Mesendoderm (in vitro differentiated cells): ENCODE data around the gene ZGLP1.
A peak's percentile ranks its signal among the peaks of the same experiment; 100 is the strongest.

Source experiments
- DNase-seq: peaks from one replicate; pipeline ENCODE4 v3.0.0; 2013
- H2AK5ac ChIP-seq: 2 replicates; pipeline ENCODE4 v1.6.1; 2013; ENCODE audit warnings: low read length, inconsistent platforms
- H2BK120ac ChIP-seq: 2 replicates; pipeline ENCODE4 v1.6.1; 2013; ENCODE audit warnings: low read depth, mild to moderate bottlenecking, low read length, moderate library complexity, mixed read lengths
- H2BK15ac ChIP-seq: replicated peaks from 2 replicates; pipeline ENCODE4 v1.6.1; 2013; ENCODE audit warnings: low read depth, mild to moderate bottlenecking, moderate library complexity
- H2BK5ac ChIP-seq: 2 replicates; pipeline ENCODE4 v1.6.1; 2013; ENCODE audit warnings: low read length, inconsistent platforms
- H3K18ac ChIP-seq: 2 replicates; pipeline ENCODE4 v1.6.1; 2013; ENCODE audit warnings: mild to moderate bottlenecking, low read length, mixed read lengths
- H3K23ac ChIP-seq: one replicate; pipeline ENCODE4 v1.6.1; 2013; ENCODE audit warnings: low read length
- H3K27ac ChIP-seq: 2 replicates; pipeline ENCODE4 v1.5.1; 2013; ENCODE audit warnings: low read depth, mild to moderate bottlenecking, inconsistent platforms, low read length, moderate library complexity
- H3K27me3 ChIP-seq: 2 replicates; pipeline ENCODE4 v1.6.1; 2013; ENCODE audit warnings: low read length, control low read depth, mild to moderate bottlenecking, inconsistent platforms; ENCODE audit not compliant: insufficient read depth, poor library complexity
- H3K36me3 ChIP-seq: 2 replicates; pipeline ENCODE4 v1.6.1; 2013; ENCODE audit warnings: low read length, inconsistent platforms; ENCODE audit not compliant: control insufficient read depth, insufficient read depth
- H3K4ac ChIP-seq: one replicate; pipeline ENCODE4 v1.6.1; 2013; ENCODE audit warnings: low read depth, mild to moderate bottlenecking, low read length, moderate library complexity
- H3K4me1 ChIP-seq: 2 replicates; pipeline ENCODE4 v1.6.1; 2013; ENCODE audit warnings: low read depth, low read length, inconsistent platforms; ENCODE audit not compliant: control insufficient read depth
- H3K4me2 ChIP-seq: 2 replicates; pipeline ENCODE4 v1.6.1; 2013; ENCODE audit warnings: low read length
- H3K4me3 ChIP-seq: 2 replicates; pipeline ENCODE4 v1.5.1; 2013; ENCODE audit warnings: mild to moderate bottlenecking, low read length
- H3K56ac ChIP-seq: one replicate; pipeline ENCODE4 v1.6.1; 2013; ENCODE audit warnings: low read length
- H3K79me1 ChIP-seq: 2 replicates; pipeline ENCODE4 v1.6.1; 2013; ENCODE audit warnings: low read length, inconsistent platforms
- H3K79me2 ChIP-seq: 2 replicates; pipeline ENCODE4 v1.6.1; 2013; ENCODE audit warnings: mild to moderate bottlenecking, low read length; ENCODE audit not compliant: control insufficient read depth, insufficient read depth
- H3K9ac ChIP-seq: 2 replicates; pipeline ENCODE4 v1.6.1; 2013; ENCODE audit warnings: low read length, inconsistent platforms
- H4K5ac ChIP-seq: one replicate; pipeline ENCODE4 v1.6.1; 2013; ENCODE audit warnings: low read length
- H4K8ac ChIP-seq: one replicate; pipeline ENCODE4 v1.6.1; 2013; ENCODE audit warnings: low read depth, mild to moderate bottlenecking, control low read depth, low read length, moderate library complexity
- WGBS: extraction: QIAGEN DNeasy Blood & Tissue Kit; methylation state at CpG from one replicate; pipeline ENCODE4 v1.1.7; 2013; ENCODE audit warnings: low lambda C conversion rate, missing lambda C conversion rate; ENCODE audit not compliant: insufficient coverage; ENCODE audit errors: extremely low coverage; 5-methylcytosine and 5-hydroxymethylcytosine counted together

The ZGLP1 gene

GRCh38 chr19:10317045-10317856 lies 7.6 kb upstream of the ZGLP1 start:
- Histone ChIP-seq H3K23ac (no peak overlapping the region), H3K4me2 (no peak overlapping the region), H2BK15ac (no peak overlapping the region), H3K79me2 (no peaks in the 10 kb centered on the region), H4K5ac (no peak overlapping the region), H3K27me3 (no peaks in the 10 kb centered on the region), H3K4me1 (no peaks in the 10 kb centered on the region), H2BK5ac (no peak overlapping the region), H3K4ac (no peak overlapping the region), H3K56ac (no peak overlapping the region), H3K4me3 (no peak overlapping the region), H3K18ac (no peak overlapping the region), H4K8ac (no peak overlapping the region), H3K9ac (no peak overlapping the region), H3K79me1 (no peaks in the 10 kb centered on the region), H3K27ac (no peak overlapping the region), H2AK5ac (no peak overlapping the region), H2BK120ac (no peak overlapping the region), H3K36me3 (peaks cover 11% of the 10 kb centered on the region)
- no CpG with 5 or more reads among the region's 29 CpGs for WGBS
- no peak for DNase-seq

GRCh38 chr19:10316229-10317044 lies 6.8 kb upstream of the ZGLP1 start:
- Histone ChIP-seq H2BK120ac (no peak overlapping the region), H3K9ac (peak overlapping the region; percentile 55), H3K27ac (no peak overlapping the region), H3K23ac (no peak overlapping the region), H3K27me3 (no peaks in the 10 kb centered on the region), H3K4me3 (no peak overlapping the region), H3K56ac (peak overlapping the region; percentile 57), H3K4me1 (no peaks in the 10 kb centered on the region), H3K4me2 (no peak overlapping the region), H3K4ac (no peak overlapping the region), H2BK5ac (no peak overlapping the region), H3K79me1 (no peaks in the 10 kb centered on the region), H2BK15ac (no peak overlapping the region), H3K36me3 (peaks cover 6% of the 10 kb centered on the region), H2AK5ac (no peak overlapping the region), H3K18ac (no peak overlapping the region), H3K79me2 (no peaks in the 10 kb centered on the region), H4K5ac (no peak overlapping the region), H4K8ac (no peak overlapping the region)
- no peak for DNase-seq
- no CpG with 5 or more reads among the region's 19 CpGs for WGBS

- WGBS: no CpG with 5 or more reads among the region's 55 CpGs
- peak within 1 kb of the TSS; percentile 76 for H3K9ac ChIP-seq
These were observed 6.0 kb upstream of the ZGLP1 start, which contains the start of gene FDX2 for GRCh38 chr19:10315335-10316214. Gene FDX2, minus strand, starts transcription at chr19:10316015. Its CDS starts 19 bp downstream, at chr19:10315996.

GRCh38 chr19:10306327-10306726 lies 3.3 kb downstream of the ZGLP1 start:
- no peak for DNase-seq
- H3K4me2 ChIP-seq: no peak overlapping the region
- H3K79me2 ChIP-seq: no peaks in the 10 kb centered on the region
- no peak overlapping the region for H4K5ac ChIP-seq
- H2AK5ac ChIP-seq: no peak overlapping the region
- no peak overlapping the region for H2BK120ac ChIP-seq
- no peak overlapping the region for H3K23ac ChIP-seq
- no peaks in the 10 kb centered on the region for H3K4me1 ChIP-seq
- no peak overlapping the region for H3K18ac ChIP-seq
- no peak overlapping the region for H3K4ac ChIP-seq
- H2BK5ac ChIP-seq: no peak overlapping the region
- H3K56ac ChIP-seq: no peak overlapping the region
- H3K79me1 ChIP-seq: no peaks in the 10 kb centered on the region
- H3K9ac ChIP-seq: no peak overlapping the region
- WGBS: no CpG with 5 or more reads among the region's 5 CpGs
- H3K27me3 ChIP-seq: no peaks in the 10 kb centered on the region
- H3K27ac ChIP-seq: no peak overlapping the region
- H4K8ac ChIP-seq: no peak overlapping the region
- H3K36me3 ChIP-seq: no peaks in the 10 kb centered on the region
- H3K4me3 ChIP-seq: no peak overlapping the region
- H2BK15ac ChIP-seq: no peak overlapping the region

More at GRCh38 chr19:10315335-10316214, 6.0 kb upstream of the ZGLP1 start, which contains the start of gene FDX2:
- no peak within 1 kb of the TSS for H3K27ac ChIP-seq
- DNase-seq: peak; percentile 91
- H3K23ac ChIP-seq: no peak within 1 kb of the TSS
- peak within 1 kb of the TSS; percentile 90 for H3K56ac ChIP-seq
- H2BK15ac ChIP-seq: no peak within 1 kb of the TSS
- H3K4me3 ChIP-seq: peak within 1 kb of the TSS; percentile 79
- H3K27me3 ChIP-seq: no peaks in the 10 kb centered on the region
- peak within 1 kb of the TSS; percentile 52 for H3K18ac ChIP-seq
- no peaks in the 10 kb centered on the region for H3K4me1 ChIP-seq
- no peak within 1 kb of the TSS for H2BK5ac ChIP-seq
- H4K8ac ChIP-seq: no peak within 1 kb of the TSS
- no peaks in the 10 kb centered on the region for H3K79me1 ChIP-seq
- H2AK5ac ChIP-seq: no peak within 1 kb of the TSS
- H2BK120ac ChIP-seq: no peak within 1 kb of the TSS
- H3K79me2 ChIP-seq: no peaks in the 10 kb centered on the region
- H4K5ac ChIP-seq: no peak within 1 kb of the TSS
- H3K4ac ChIP-seq: peak within 1 kb of the TSS; percentile 6
- H3K4me2 ChIP-seq: peak within 1 kb of the TSS; percentile 88
- H3K36me3 ChIP-seq: peaks cover 6% of the 10 kb centered on the region

GRCh38 chr19:10305139-10305806 lies 4.3 kb downstream of the ZGLP1 start:
- Histone ChIP-seq H2BK5ac (no peak overlapping the region), H3K79me1 (no peaks in the 10 kb centered on the region), H3K27ac (no peak overlapping the region), H3K4me3 (no peak overlapping the region), H3K4me2 (no peak overlapping the region), H3K9ac (no peak overlapping the region), H3K4me1 (no peaks in the 10 kb centered on the region), H3K56ac (no peak overlapping the region), H3K18ac (no peak overlapping the region), H4K8ac (no peak overlapping the region), H3K23ac (no peak overlapping the region), H3K4ac (no peak overlapping the region), H3K79me2 (no peaks in the 10 kb centered on the region), H2AK5ac (no peak overlapping the region), H2BK15ac (no peak overlapping the region), H4K5ac (no peak overlapping the region), H3K27me3 (no peaks in the 10 kb centered on the region), H2BK120ac (no peak overlapping the region), H3K36me3 (no peaks in the 10 kb centered on the region)
- WGBS: no CpG with 5 or more reads among the region's 17 CpGs
- no peak for DNase-seq
